ENCODE measurements around the gene TMEM263.

GRCh38 chr12:106978035-106978800, 22.5 kb downstream of the TMEM263 start:
- TF ChIP-seq CTCF (IDR thresholded peaks at IDR 0.05) (no peak), POLR2A (IDR thresholded peaks at IDR 0.05) (no peak), POLR2AphosphoS5 (IDR thresholded peaks at IDR 0.05) (no peak)

All from breast epithelium (tissue), 3 donors.